Kidney (tissue), 2 donors: ENCODE measurements around the gene ZNF66. TPM values are rescaled to one million over a fixed set of nuclear protein-coding genes. Genes with fewer than 3 reads are reported as not detected.

Experiments used
- polyA plus RNA-seq: library from polyadenylated mRNA; stranded (reverse); fragments of 350-450 nt; fragmentation: Illumina TruSeq; extraction: RNeasy Lipid Tissue Mini Kit (QIAGEN cat#74804); gene quantifications from one replicate; pipeline ENCODE4 v1.2.3, GENCODE V29; 2014; ENCODE audit warnings: low read depth, low replicate concordance; ENCODE audit not compliant: insufficient read depth
- total RNA-seq: library from RNA; stranded (reverse); fragmentation: NEBNext Ultra II Directional; extraction: Animal tissue kit (Norgen Biotek cat#: 25700); gene quantifications from one replicate; pipeline ENCODE4 v1.2.1, GENCODE V29; 2021
- donor health status: DM: yes; HTN: yes; CAD: no.

The ZNF66 gene
- total and polyA plus RNA-seq, 2 donors from 2014 or later = 5.8 TPM; not detected in 1

Other genes with a start within 250 kb of the ZNF66 start
- gene ZNF737, start 210.5 kb upstream of the ZNF66 start, total RNA-seq = 22.7 TPM
- gene ZNF737, start 210.5 kb upstream of the ZNF66 start, polyA plus RNA-seq = 6.8 TPM
- gene ZNF626, start 114.7 kb upstream of the ZNF66 start, total RNA-seq = 20.6 TPM
- 6.4 TPM for gene ZNF626, start 114.7 kb upstream of the ZNF66 start, polyA plus RNA-seq
- gene ZNF85, start 146.9 kb downstream of the ZNF66 start, total RNA-seq = 7.6 TPM
- gene ZNF85, start 146.9 kb downstream of the ZNF66 start, polyA plus RNA-seq = 4.6 TPM
- gene ZNF430, start 244.4 kb downstream of the ZNF66 start, total RNA-seq = 18.0 TPM
- 1.8 TPM for gene ZNF430, start 244.4 kb downstream of the ZNF66 start, polyA plus RNA-seq